Sigmoid colon (tissue), 3 donors: ENCODE results near the gene TPR.

ENCODE experiments used
- CTCF ChIP-seq, 4 experiments: fragments of 450-650 bp in 3 of 4; fragments of 200-600 bp in 1 of 4; IDR thresholded peaks; one replicate each; pipeline ENCODE4 v1.5.1; 2016 to 2019; ENCODE audit warnings: antibody characterized with exemption in 4 of 4, mild to moderate bottlenecking in 3 of 4, moderate library complexity in 2 of 4
- POLR2A ChIP-seq, 2 donors: fragments of 450-650 bp; IDR thresholded peaks; one replicate each; pipeline ENCODE4 v1.6.1; 2016; ENCODE audit warnings: antibody characterized with exemption in 2 of 2, mild to moderate bottlenecking in 2 of 2, moderate library complexity in 2 of 2

- no peak for TF ChIP-seq POLR2A (IDR thresholded peaks at IDR 0.05)
- no peak for TF ChIP-seq CTCF (IDR thresholded peaks at IDR 0.05)
Observed at GRCh38 chr1:186299570-186299969, 75.5 kb downstream of the TPR start.
